Left ventricle myocardium inferior (tissue), 1 donor: ENCODE measurements around the gene LANCL2. TPM values are rescaled to one million over a fixed set of nuclear protein-coding genes. Genes with fewer than 3 reads are reported as not detected.

Experiments used
- DNase-seq: peaks from one replicate; pipeline ENCODE4 v3.0.0-alpha.2; 2020
- H3K27ac ChIP-seq: fragments of 200-600 bp; replicated peaks from 2 replicates; pipeline ENCODE4 v1.8.0; 2021
- H3K27me3 ChIP-seq: fragments of 200-600 bp; 2 replicates; pipeline ENCODE4 v1.8.0; 2021; ENCODE audit warnings: low read depth
- H3K36me3 ChIP-seq: fragments of 200-600 bp; 2 replicates; pipeline ENCODE4 v1.8.0; 2021
- H3K4me1 ChIP-seq: fragments of 200-600 bp; 2 replicates; pipeline ENCODE4 v1.8.0; 2021
- H3K4me3 ChIP-seq: fragments of 200-600 bp; 2 replicates; pipeline ENCODE4 v1.8.0; 2021; ENCODE audit warnings: mild to moderate bottlenecking, moderate library complexity
- H3K9me3 ChIP-seq: fragments of 200-600 bp; replicated peaks from 2 replicates; pipeline ENCODE4 v1.8.0; 2021
- CTCF ChIP-seq: fragments of 200-600 bp; IDR thresholded peaks from 2 replicates; pipeline ENCODE4 v1.8.0; 2021; ENCODE audit warnings: antibody characterized with exemption, mild to moderate bottlenecking, borderline replicate concordance
- intact Hi-C: fragments of 100-400 bp; cut with micrococcal nuclease; formaldehyde crosslinking; loops from one replicate; pipeline ENCODE4 v1.11.0; 2022
- total RNA-seq: library from RNA; stranded (reverse); fragmentation: NEBNext Ultra II Directional; extraction: Animal tissue kit (Norgen Biotek cat#: 25700); gene quantifications from one replicate; pipeline ENCODE4 v1.2.1, GENCODE V29; 2021
- donor health status: DM: no; HTN: yes; CAD: no; lungs with severe emphysema.

LANCL2 gene
- total RNA-seq, 1 donor from 2014 or later: 7.9 TPM

GRCh38 chr7:55423277-55423711 is 58.2 kb downstream of the LANCL2 start:
- Histone ChIP-seq H3K4me1 (peaks cover 7% of the 10 kb centered on the region), H3K9me3 (no peaks in the 10 kb centered on the region), H3K4me3 (no peak overlapping the region), H3K27me3 (no peaks in the 10 kb centered on the region), H3K36me3 (peaks cover 10% of the 10 kb centered on the region), H3K27ac (no peak overlapping the region)
- no peak for TF ChIP-seq CTCF
- intact Hi-C loops: no loop called here
- no peak for DNase-seq

GRCh38 chr7:55423891-55424290 is 58.8 kb downstream of the LANCL2 start:
- intact Hi-C loops: no loop called here
- no peaks in the 10 kb centered on the region for H3K9me3 ChIP-seq
- DNase-seq: no peak
- TF ChIP-seq CTCF: no peak
- no peaks in the 10 kb centered on the region for H3K27me3 ChIP-seq
- peaks cover 7% of the 10 kb centered on the region for H3K4me1 ChIP-seq
- H3K27ac ChIP-seq: no peak overlapping the region
- H3K36me3 ChIP-seq: peaks cover 10% of the 10 kb centered on the region
- H3K4me3 ChIP-seq: no peak overlapping the region

GRCh38 chr7:55425141-55425752 is 60.1 kb downstream of the LANCL2 start:
- TF ChIP-seq CTCF: no peak
- H3K27me3 ChIP-seq: no peaks in the 10 kb centered on the region
- no peaks in the 10 kb centered on the region for H3K9me3 ChIP-seq
- no peak overlapping the region for H3K27ac ChIP-seq
- intact Hi-C loops: no loop called here
- no peak for DNase-seq
- H3K4me3 ChIP-seq: no peak overlapping the region
- H3K36me3 ChIP-seq: peaks cover 10% of the 10 kb centered on the region
- peaks cover 7% of the 10 kb centered on the region for H3K4me1 ChIP-seq

- H3K9me3 ChIP-seq: no peaks in the 10 kb centered on the region
- DNase-seq: no peak
- H3K36me3 ChIP-seq: peaks cover 10% of the 10 kb centered on the region
- intact Hi-C loops: no loop called here
- peaks cover 7% of the 10 kb centered on the region for H3K4me1 ChIP-seq
- H3K4me3 ChIP-seq: no peak overlapping the region
- H3K27ac ChIP-seq: no peak overlapping the region
- H3K27me3 ChIP-seq: no peaks in the 10 kb centered on the region
- TF ChIP-seq CTCF: no peak
Measured at GRCh38 chr7:55426676-55427075, 61.5 kb downstream of the LANCL2 start.

- Histone ChIP-seq H3K27me3 (no peaks in the 10 kb centered on the region), H3K36me3 (peaks cover 10% of the 10 kb centered on the region), H3K27ac (no peak overlapping the region), H3K9me3 (no peaks in the 10 kb centered on the region), H3K4me3 (no peak overlapping the region), H3K4me1 (peaks cover 7% of the 10 kb centered on the region)
- DNase-seq: no peak
- no peak for TF ChIP-seq CTCF
- intact Hi-C loops: no loop called here
Measured at GRCh38 chr7:55427342-55427741, 62.2 kb downstream of the LANCL2 start.
